ENCODE results near the gene DAB1.

DAB1 gene

GRCh38 chr1:57431400-57431799 is 7.5 kb upstream of the DAB1 start:
- Histone ChIP-seq H3K4me1 (ENCODE audit: insufficient read depth, low read length, severe bottlenecking) (no peaks in the 10 kb centered on the region), H2AFZ (ENCODE audit: low read length) (no peak overlapping the region), H3F3A (ENCODE audit: insufficient read depth, low read length) (no peaks in the 10 kb centered on the region), H3K27me3 (ENCODE audit: insufficient read depth, low read length) (no peaks in the 10 kb centered on the region), H3K27ac (ENCODE audit: low read depth, low read length, poor library complexity, severe bottlenecking) (no peak overlapping the region), H3K4me3 (ENCODE audit: low read depth, low read length, poor library complexity, severe bottlenecking) (no peak overlapping the region), H3K9me2 (ENCODE audit: low read depth, low read length) (no peaks in the 10 kb centered on the region), H3K9ac (ENCODE audit: low read length) (no peak overlapping the region), H4K20me1 (ENCODE audit: insufficient read depth, low read length) (no peaks in the 10 kb centered on the region), H3K9me3 (ENCODE audit: low read length) (no peaks in the 10 kb centered on the region), H3K4me2 (ENCODE audit: low read length) (no peak overlapping the region), H3K79me2 (ENCODE audit: insufficient read depth, low read length) (no peaks in the 10 kb centered on the region), H3K36me3 (ENCODE audit: insufficient read depth, low read length) (no peaks in the 10 kb centered on the region)
- no peak for TF ChIP-seq EZH2 (IDR thresholded peaks at IDR 0.05; ENCODE audit: borderline replicate concordance, low read length)
- TF ChIP-seq CTCF (IDR thresholded peaks at IDR 0.05; ENCODE audit: low read length) = no peak

GRCh38 chr1:57424231-57425027 is 569 bp upstream of the DAB1 start:
- Histone ChIP-seq H2AFZ (ENCODE audit: low read length) (no peak overlapping the region), H4K20me1 (ENCODE audit: insufficient read depth, low read length) (no peaks in the 10 kb centered on the region), H3K4me1 (ENCODE audit: insufficient read depth, low read length, severe bottlenecking) (no peaks in the 10 kb centered on the region), H3K4me2 (ENCODE audit: low read length) (no peak overlapping the region), H3K4me3 (ENCODE audit: low read depth, low read length, poor library complexity, severe bottlenecking) (no peak overlapping the region), H3F3A (ENCODE audit: insufficient read depth, low read length) (no peaks in the 10 kb centered on the region), H3K79me2 (ENCODE audit: insufficient read depth, low read length) (no peaks in the 10 kb centered on the region), H3K9me3 (ENCODE audit: low read length) (no peaks in the 10 kb centered on the region), H3K27me3 (ENCODE audit: insufficient read depth, low read length) (no peaks in the 10 kb centered on the region), H3K27ac (ENCODE audit: low read depth, low read length, poor library complexity, severe bottlenecking) (no peak overlapping the region), H3K36me3 (ENCODE audit: insufficient read depth, low read length) (no peaks in the 10 kb centered on the region), H3K9ac (ENCODE audit: low read length) (no peak overlapping the region), H3K9me2 (ENCODE audit: low read depth, low read length) (no peaks in the 10 kb centered on the region)
- TF ChIP-seq CTCF (IDR thresholded peaks at IDR 0.05; ENCODE audit: low read length) = no peak
- no peak for TF ChIP-seq EZH2 (IDR thresholded peaks at IDR 0.05; ENCODE audit: borderline replicate concordance, low read length)

- no peaks in the 10 kb centered on the region for H4K20me1 ChIP-seq (ENCODE audit: insufficient read depth, low read length)
- no peaks in the 10 kb centered on the region for H3K27me3 ChIP-seq (ENCODE audit: insufficient read depth, low read length)
- no peaks in the 10 kb centered on the region for H3F3A ChIP-seq (ENCODE audit: insufficient read depth, low read length)
- H3K36me3 ChIP-seq (ENCODE audit: insufficient read depth, low read length) = no peaks in the 10 kb centered on the region
- no peak overlapping the region for H3K9ac ChIP-seq (ENCODE audit: low read length)
- no peak overlapping the region for H3K27ac ChIP-seq (ENCODE audit: low read depth, low read length, poor library complexity, severe bottlenecking)
- H3K79me2 ChIP-seq (ENCODE audit: insufficient read depth, low read length) = no peaks in the 10 kb centered on the region
- no peaks in the 10 kb centered on the region for H3K9me3 ChIP-seq (ENCODE audit: low read length)
- H2AFZ ChIP-seq (ENCODE audit: low read length) = no peak overlapping the region
- TF ChIP-seq CTCF (IDR thresholded peaks at IDR 0.05; ENCODE audit: low read length) (no peak), EZH2 (IDR thresholded peaks at IDR 0.05; ENCODE audit: borderline replicate concordance, low read length) (no peak)
- no peak overlapping the region for H3K4me3 ChIP-seq (ENCODE audit: low read depth, low read length, poor library complexity, severe bottlenecking)
- no peaks in the 10 kb centered on the region for H3K4me1 ChIP-seq (ENCODE audit: insufficient read depth, low read length, severe bottlenecking)
- H3K9me2 ChIP-seq (ENCODE audit: low read depth, low read length) = no peaks in the 10 kb centered on the region
- H3K4me2 ChIP-seq (ENCODE audit: low read length) = no peak overlapping the region
Observed at GRCh38 chr1:57423135-57423655, 665 bp downstream of the DAB1 start.

Measured in OCI-LY1 (cell line).